ENCODE data around the gene ADAMTS10.

GRCh38 chr19:8544168-8544567, 66.3 kb downstream of the ADAMTS10 start:
- TF ChIP-seq CTCF (IDR thresholded peaks at IDR 0.05; ENCODE audit: low read depth, low read length) (no peak), POLR2A (IDR thresholded peaks at IDR 0.05; ENCODE audit: extremely low read depth, insufficient read length) (no peak), MAX (IDR thresholded peaks at IDR 0.05; ENCODE audit: low read depth, low read length) (no peak), MYC (IDR thresholded peaks at IDR 0.05; ENCODE audit: low read depth, low read length) (no peak)
